Right lobe of liver (tissue), 6 donors: ENCODE data around the gene KIF5C. TPM values are rescaled to one million over a fixed set of nuclear protein-coding genes. Genes with fewer than 3 reads are reported as not detected.

ENCODE experiments used
- ATAC-seq, 4 donors: fragments of 200-7000 bp; cut with Tn5 transposase; one replicate each; pipeline ENCODE4 v1.9.1; 2020; ENCODE audit warnings: mild to moderate bottlenecking in 4 of 4, moderate library complexity in 4 of 4
- DNase-seq, 3 donors: peaks; one replicate each; pipeline ENCODE4 v3.0.0-alpha.2; 2020
- H3K27ac ChIP-seq, 3 donors: fragments of 200-600 bp; one replicate each; pipeline ENCODE4 v1.8.0; 2022
- H3K27me3 ChIP-seq, 2 donors: fragments of 200-600 bp; one replicate each; pipeline ENCODE4 v1.8.0; 2022
- H3K36me3 ChIP-seq, 4 donors: fragments of 200-600 bp; sonication (generic) in 1 of 4; one replicate each; pipeline versions ENCODE4 v1.5.1 to v1.8.0; 2017 to 2022; ENCODE audit warnings: control low read depth in 1 of 4
- H3K4me1 ChIP-seq, 4 donors: fragments of 200-600 bp; sonication (generic) in 1 of 4; one replicate each; pipeline versions ENCODE4 v1.5.1 to v1.8.0; 2017 to 2022; ENCODE audit warnings: control low read depth in 1 of 4
- H3K4me3 ChIP-seq, 3 donors: fragments of 200-600 bp; one replicate each; pipeline ENCODE4 v1.8.0; 2022
- H3K9me3 ChIP-seq, 4 donors: fragments of 200-600 bp; sonication (generic) in 1 of 4; one replicate each; pipeline versions ENCODE4 v1.5.1 to v1.8.0; 2017 to 2022; ENCODE audit warnings: control low read depth in 1 of 4
- CTCF ChIP-seq, 4 donors: fragments of 200-600 bp in 3 of 4; fragments of 450-650 bp in 1 of 4; IDR thresholded peaks; one replicate each; pipeline versions ENCODE4 v1.5.1 to v1.8.0; 2016 to 2022; ENCODE audit warnings: antibody characterized with exemption in 4 of 4, mild to moderate bottlenecking in 2 of 4
- POLR2A ChIP-seq: fragments of 450-650 bp; IDR thresholded peaks from one replicate; pipeline ENCODE4 v1.6.1; 2017; ENCODE audit warnings: antibody characterized with exemption, mild to moderate bottlenecking
- WGBS: methylation state at CpG from one replicate; pipeline ENCODE4 v1.1.6; 2018; ENCODE audit warnings: low coverage, low lambda C conversion rate; ENCODE audit not compliant: insufficient coverage; ENCODE audit errors: missing lambda C conversion rate; 5-methylcytosine and 5-hydroxymethylcytosine counted together
- intact Hi-C, 2 donors: fragments of 100-400 bp; cut with DNase I; formaldehyde crosslinking; loops; one replicate each; pipeline versions ENCODE4 v1.11.2 to v1.14.1; 2022
- total RNA-seq, 6 experiments: library from RNA; depleted of rRNA in 2 of 6; stranded (reverse); fragments of >200 nt in 2 of 6; fragmentation: NEBNext Ultra II Directional in 3 of 6; extraction: Animal tissue kit (Norgen Biotek cat#: 25700) in 3 of 6; gene quantifications; one replicate each; pipeline versions ENCODE4 v1.1.0 to v1.2.4, GENCODE V29; 2016 to 2023
- donor health status: DM: no; HTN: yes; CAD: no.
- donor health status: DM: no; HTN: no; CAD: no.
- donor health status: DM: no; HTN: no; CAD: no.
- donor health status: DM: no; HTN: yes; CAD: no.
- donor health status: DM: no; HTN: yes; CAD: no.

Gene KIF5C
- total RNA-seq, 6 experiments from 2014 or later: 0.07 to 1.1 (median 0.34) TPM

GRCh38 chr2:149056541-149057255, 181.7 kb downstream of the KIF5C start:
- intact Hi-C loops: no loop called here
- no peak overlapping the region for H3K27ac ChIP-seq
- ATAC-seq (no peak), DNase-seq (no peak)
- TF ChIP-seq POLR2A (no peak), CTCF (IDR thresholded peaks at IDR 0.05) (no peak)
- WGBS: 55% methylated on average over 4 of the region's 6 CpGs
- no peaks in the 10 kb centered on the region for H3K4me1 ChIP-seq
- H3K36me3 ChIP-seq: no peaks in the 10 kb centered on the region
- H3K4me3 ChIP-seq: no peak overlapping the region
- no peaks in the 10 kb centered on the region for H3K27me3 ChIP-seq
- H3K9me3 ChIP-seq: no peaks in the 10 kb centered on the region

DNA sequence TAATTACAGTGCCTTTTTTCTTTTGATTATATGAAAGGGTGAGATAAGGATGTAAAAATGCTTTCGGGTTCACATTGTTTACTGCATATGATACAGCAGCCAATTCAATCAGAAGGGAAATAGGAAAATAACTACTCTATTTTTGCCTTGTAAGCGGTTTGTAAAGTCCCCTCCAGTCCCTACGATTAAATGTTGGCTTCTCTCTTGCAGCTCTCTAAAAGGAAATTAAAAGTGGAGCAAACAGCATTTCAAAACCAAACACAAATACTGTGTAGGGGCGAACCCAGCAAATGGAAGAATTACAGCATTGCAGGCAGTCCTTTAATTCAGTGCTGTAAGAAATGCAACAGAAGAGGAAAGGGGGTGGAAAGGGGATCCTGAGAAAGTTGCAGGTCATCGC, 182.4 kb downstream of the KIF5C start:
- no peak for DNase-seq
- H3K27ac ChIP-seq: no peak overlapping the region
- H3K9me3 ChIP-seq: no peaks in the 10 kb centered on the region
- no peak for ATAC-seq
- intact Hi-C loops: no loop called here
- H3K4me3 ChIP-seq: no peak overlapping the region
- no peaks in the 10 kb centered on the region for H3K4me1 ChIP-seq
- no peaks in the 10 kb centered on the region for H3K27me3 ChIP-seq
- no peaks in the 10 kb centered on the region for H3K36me3 ChIP-seq
- TF ChIP-seq CTCF (IDR thresholded peaks at IDR 0.05): no peak
- 33% methylated on average over 5 of the region's 5 CpGs for WGBS

GRCh38 chr2:149058936-149059335, 183.9 kb downstream of the KIF5C start:
- ATAC-seq (no peak), DNase-seq (no peak)
- Histone ChIP-seq H3K27ac (no peak overlapping the region), H3K4me3 (no peak overlapping the region), H3K4me1 (no peaks in the 10 kb centered on the region), H3K27me3 (no peaks in the 10 kb centered on the region), H3K36me3 (no peaks in the 10 kb centered on the region), H3K9me3 (no peaks in the 10 kb centered on the region)
- 82% methylated on average over 3 of the region's 5 CpGs for WGBS
- no peak for TF ChIP-seq POLR2A
- no peak for TF ChIP-seq CTCF (IDR thresholded peaks at IDR 0.05)
- intact Hi-C loops: no loop called here

GRCh38 chr2:149059822-149060221, 184.8 kb downstream of the KIF5C start:
- H3K27me3 ChIP-seq: no peaks in the 10 kb centered on the region
- ATAC-seq (no peak), DNase-seq (no peak)
- H3K27ac ChIP-seq: no peak overlapping the region
- 100% methylated on average over 1 of the region's 1 CpG for WGBS
- no peaks in the 10 kb centered on the region for H3K9me3 ChIP-seq
- intact Hi-C loops: no loop called here
- TF ChIP-seq POLR2A (no peak), CTCF (IDR thresholded peaks at IDR 0.05) (no peak)
- H3K4me1 ChIP-seq: no peaks in the 10 kb centered on the region
- H3K4me3 ChIP-seq: no peak overlapping the region
- no peaks in the 10 kb centered on the region for H3K36me3 ChIP-seq
